ENCODE measurements around the gene SERINC5. TPM values are rescaled to one million over a fixed set of nuclear protein-coding genes. Genes with fewer than 3 reads are reported as not detected.

The SERINC5 gene
- total RNA-seq, 1 experiment from 2014 or later, result 5.7 TPM

- no peaks in the 10 kb centered on the region for H3K4me1 ChIP-seq (ENCODE audit: insufficient read depth, low read length)
- H3K27ac ChIP-seq (ENCODE audit: low read length), result no peak overlapping the region
- ChIA-PET POLR2A (ENCODE audit: unreplicated experiment) (no interaction called here), CTCF (no interaction called here)
- no peaks in the 10 kb centered on the region; the same call in 1 of the 2 replicates for H3K36me3 ChIP-seq (ENCODE audit: low read depth, low read length)
- H4K20me1 ChIP-seq (ENCODE audit: low read length), result no peaks in the 10 kb centered on the region
- no peak overlapping the region for H3K4me2 ChIP-seq (ENCODE audit: low read length)
- TF ChIP-seq EZH2phosphoT487 (IDR thresholded peaks at IDR 0.05; ENCODE audit: borderline replicate concordance, low read length) (no peak), CTCF (conservative IDR thresholded peaks at IDR 0.05; ENCODE audit: low read depth, low read length) (no peak), EZH2 (IDR thresholded peaks at IDR 0.05; ENCODE audit: low read length, unreplicated experiment) (no peak)
- H3K9ac ChIP-seq (ENCODE audit: low read length), result no peak overlapping the region
- ATAC-seq (no peak), DNase-seq (no peak)
- no peaks in the 10 kb centered on the region for H3K9me2 ChIP-seq (replicated peaks; ENCODE audit: low read length)
- no peak overlapping the region for H2AFZ ChIP-seq (ENCODE audit: low read length)
- no peaks in the 10 kb centered on the region for H3K79me2 ChIP-seq (ENCODE audit: low read length)
- H3K27me3 ChIP-seq (ENCODE audit: low read length), result no peaks in the 10 kb centered on the region
- no TSS peak for BruUV-seq (replicated peaks)
- no peak overlapping the region for H3K4me3 ChIP-seq (ENCODE audit: low read length)
- intact Hi-C loops (cut with micrococcal nuclease), result no loop called here
- no peaks in the 10 kb centered on the region for H3K9me3 ChIP-seq (ENCODE audit: low read length)
- H3F3A ChIP-seq (ENCODE audit: low read length, unreplicated experiment), result no peaks in the 10 kb centered on the region
These were observed 94.7 kb downstream of the SERINC5 start for GRCh38 chr5:80161165-80161564.

GRCh38 chr5:80160242-80160641 is 95.6 kb downstream of the SERINC5 start:
- Histone ChIP-seq H2AFZ (ENCODE audit: low read length) (no peak overlapping the region), H3K4me2 (ENCODE audit: low read length) (no peak overlapping the region), H3K9me2 (replicated peaks; ENCODE audit: low read length) (no peaks in the 10 kb centered on the region), H4K20me1 (ENCODE audit: low read length) (no peaks in the 10 kb centered on the region), H3K36me3 (ENCODE audit: low read depth, low read length) (no peaks in the 10 kb centered on the region; the same call in 1 of the 2 replicates), H3K27me3 (ENCODE audit: low read length) (no peaks in the 10 kb centered on the region), H3K9ac (ENCODE audit: low read length) (no peak overlapping the region), H3K4me1 (ENCODE audit: insufficient read depth, low read length) (no peaks in the 10 kb centered on the region), H3K9me3 (ENCODE audit: low read length) (no peaks in the 10 kb centered on the region), H3K79me2 (ENCODE audit: low read length) (no peaks in the 10 kb centered on the region), H3K27ac (ENCODE audit: low read length) (no peak overlapping the region), H3K4me3 (ENCODE audit: low read length) (no peak overlapping the region), H3F3A (ENCODE audit: low read length, unreplicated experiment) (no peaks in the 10 kb centered on the region)
- BruUV-seq (replicated peaks), result no TSS peak
- POLR2A ChIA-PET (ENCODE audit: unreplicated experiment), result no interaction called here
- TF ChIP-seq EZH2phosphoT487 (IDR thresholded peaks at IDR 0.05; ENCODE audit: borderline replicate concordance, low read length) (no peak), EZH2 (IDR thresholded peaks at IDR 0.05; ENCODE audit: low read length, unreplicated experiment) (no peak), CTCF (conservative IDR thresholded peaks at IDR 0.05; ENCODE audit: low read depth, low read length) (no peak)
- DNase-seq (no peak), ATAC-seq (no peak)
- intact Hi-C loops (cut with micrococcal nuclease), result no loop called here
- CTCF ChIA-PET, result no interaction called here

GRCh38 chr5:80159133-80159815 is 96.6 kb downstream of the SERINC5 start:
- DNase-seq (no peak), ATAC-seq (no peak)
- intact Hi-C loops (cut with micrococcal nuclease), result no loop called here
- Histone ChIP-seq H3K27ac (ENCODE audit: low read length) (no peak overlapping the region), H2AFZ (ENCODE audit: low read length) (no peak overlapping the region), H3K9ac (ENCODE audit: low read length) (no peak overlapping the region), H3K36me3 (ENCODE audit: low read depth, low read length) (no peaks in the 10 kb centered on the region; the same call in 1 of the 2 replicates), H3K9me3 (ENCODE audit: low read length) (no peaks in the 10 kb centered on the region), H4K20me1 (ENCODE audit: low read length) (no peaks in the 10 kb centered on the region), H3F3A (ENCODE audit: low read length, unreplicated experiment) (no peaks in the 10 kb centered on the region), H3K4me1 (ENCODE audit: insufficient read depth, low read length) (no peaks in the 10 kb centered on the region), H3K9me2 (replicated peaks; ENCODE audit: low read length) (no peaks in the 10 kb centered on the region), H3K27me3 (ENCODE audit: low read length) (no peaks in the 10 kb centered on the region), H3K79me2 (ENCODE audit: low read length) (no peaks in the 10 kb centered on the region), H3K4me2 (ENCODE audit: low read length) (no peak overlapping the region), H3K4me3 (ENCODE audit: low read length) (no peak overlapping the region)
- ChIA-PET CTCF (no interaction called here), POLR2A (ENCODE audit: unreplicated experiment) (no interaction called here)
- no TSS peak for BruUV-seq (replicated peaks)
- TF ChIP-seq EZH2 (IDR thresholded peaks at IDR 0.05; ENCODE audit: low read length, unreplicated experiment), result no peak
- TF ChIP-seq EZH2phosphoT487 (IDR thresholded peaks at IDR 0.05; ENCODE audit: borderline replicate concordance, low read length), result no peak
- no peak for TF ChIP-seq CTCF (conservative IDR thresholded peaks at IDR 0.05; ENCODE audit: low read depth, low read length)
